HepG2 (cell line): Measurements from ENCODE around the gene FGF9. TPM values are rescaled to one million over a fixed set of nuclear protein-coding genes. Genes with fewer than 3 reads are reported as not detected.

Experiments used
- ATAC-seq: fragments of 200-7000 bp; cut with Tn5 transposase; 3 replicates; pipeline ENCODE4 v1.9.1; 2020; ENCODE audit warnings: mild to moderate bottlenecking, moderate library complexity
- BruUV-seq: library from RNA; stranded (reverse); fragments of 400-500 nt; replicated peaks from 2 replicates; lab custom pipeline; 2021; lab: Mats Ljungman, UMichigan
- CTCF ChIA-PET: fragments of 300-600 bp; formaldehyde crosslinking; extraction: SDS; loops from one replicate; lab custom pipeline; 2021; ENCODE audit warnings: low total read pairs, inconsistent platforms, low intra/inter-chr PET ratio; lab: Yijun Ruan, JAX
- POLR2A ChIA-PET: fragments of 350-600 bp; sonication (Branson Sonifier 250); formaldehyde crosslinking; loops from one replicate; lab custom pipeline; 2020; ENCODE audit warnings: antibody characterized with exemption, inconsistent platforms; lab: Yijun Ruan, JAX
- DNase-seq: peaks from one replicate; pipeline ENCODE4 v3.0.0-alpha.2; 2015; ENCODE audit warnings: low spot score
- FAIRE-seq: peaks from 3 replicates; lab custom pipeline; 2011; peaks lifted over from hg19 to GRCh38; lab: Jason Lieb, UNC
- H2AFZ ChIP-seq: one replicate; pipeline ENCODE4 v1.6.1; 2011; ENCODE audit warnings: low read length, inconsistent platforms
- H3K27ac ChIP-seq: fragments of 300-600 bp; 3 replicates; pipeline ENCODE4 v1.8.0; 2011; ENCODE audit warnings: mixed run types, mild to moderate bottlenecking, mixed read lengths, low read length, inconsistent platforms; ENCODE audit not compliant: insufficient read depth; ENCODE audit errors: extremely low read length
- H3K27me3 ChIP-seq, 2 experiments: fragments of 200-600 bp in 1 of 2; 2 replicates in 1 of 2; 3 replicates in 1 of 2; pipeline versions ENCODE4 v1.6.0 to v1.8.0; 2011; ENCODE audit warnings: low read length in 2 of 2, mild to moderate bottlenecking in 2 of 2, moderate library complexity in 2 of 2, inconsistent platforms in 1 of 2; ENCODE audit not compliant: insufficient read depth in 2 of 2, control insufficient read depth in 1 of 2
- H3K36me3 ChIP-seq, 2 experiments: fragments of 200-600 bp in 1 of 2; replicated peaks in 1 of 2; 2 replicates in 1 of 2; 3 replicates in 1 of 2; pipeline versions ENCODE4 v1.5.1 to v1.8.0; 2011; ENCODE audit warnings: low read length in 2 of 2, inconsistent platforms in 1 of 2; ENCODE audit not compliant: insufficient read depth in 2 of 2, control insufficient read depth in 1 of 2
- H3K4me1 ChIP-seq: 2 replicates; pipeline ENCODE4 v1.5.1; 2012; ENCODE audit warnings: low read length, inconsistent platforms; ENCODE audit not compliant: insufficient read depth
- H3K4me2 ChIP-seq: 2 replicates; pipeline ENCODE4 v1.6.0; 2011; ENCODE audit warnings: low read depth, low read length, inconsistent platforms
- H3K4me3 ChIP-seq, 3 experiments: fragments of 200-600 bp in 1 of 3; sonication (generic), shearing (Covaris generic) in 1 of 3; replicated peaks in 1 of 3; 2 replicates each; pipeline ENCODE4 v1.5.1; 2011 to 2016; ENCODE audit warnings: low read length in 3 of 3, inconsistent platforms in 2 of 3, low read depth in 2 of 3, mild to moderate bottlenecking in 2 of 3, control low read depth in 1 of 3, mixed read lengths in 1 of 3; ENCODE audit not compliant: insufficient read depth in 1 of 3
- H3K79me2 ChIP-seq: one replicate; pipeline ENCODE4 v1.6.1; 2011; ENCODE audit warnings: low read length, inconsistent platforms; ENCODE audit not compliant: insufficient read depth
- H3K9ac ChIP-seq: 2 replicates; pipeline ENCODE4 v1.6.0; 2011; ENCODE audit warnings: mild to moderate bottlenecking, low read depth, low read length, inconsistent platforms; ENCODE audit not compliant: insufficient read depth
- H3K9me3 ChIP-seq: 2 replicates; pipeline ENCODE4 v1.5.1; 2012; ENCODE audit warnings: mild to moderate bottlenecking, low read length
- H4K20me1 ChIP-seq: 2 replicates; pipeline ENCODE4 v1.6.0; 2011; ENCODE audit warnings: inconsistent platforms, mild to moderate bottlenecking, low read length, moderate library complexity; ENCODE audit not compliant: insufficient read depth
- CBFB ChIP-seq: sonication (generic); formaldehyde crosslinking; IDR thresholded peaks from 2 replicates; pipeline ENCODE4 v1.4.0; 2020; ENCODE audit warnings: missing genetic modification reagents
- ETS1 ChIP-seq: sonication (generic); formaldehyde crosslinking; IDR thresholded peaks from 2 replicates; pipeline ENCODE4 v1.4.0; 2020; ENCODE audit warnings: missing genetic modification reagents
- IRF1 ChIP-seq: sonication (generic); formaldehyde crosslinking; IDR thresholded peaks from 2 replicates; pipeline ENCODE4 v1.4.0; 2020; ENCODE audit warnings: low read depth, mild to moderate bottlenecking, missing genetic modification reagents
- JDP2 ChIP-seq: sonication (generic); formaldehyde crosslinking; IDR thresholded peaks from 2 replicates; pipeline ENCODE4 v1.8.1; 2022; ENCODE audit warnings: missing genetic modification reagents, borderline replicate concordance
- KDM6A ChIP-seq: IDR thresholded peaks from 2 replicates; pipeline ENCODE4 v1.6.1; 2016; ENCODE audit warnings: low read depth
- MYNN ChIP-seq: sonication (generic); formaldehyde crosslinking; IDR thresholded peaks from 2 replicates; pipeline ENCODE4 v1.4.0; 2020; ENCODE audit warnings: mild to moderate bottlenecking, low read depth, missing genetic modification reagents
- NR3C1 ChIP-seq: sonication (generic); formaldehyde crosslinking; IDR thresholded peaks from 2 replicates; pipeline ENCODE4 v1.4.0; 2020; ENCODE audit warnings: missing genetic modification reagents
- SMAD1 ChIP-seq: sonication (generic); formaldehyde crosslinking; IDR thresholded peaks from 2 replicates; pipeline ENCODE4 v1.4.0; 2020; ENCODE audit warnings: missing genetic modification reagents, low read depth, mild to moderate bottlenecking, borderline replicate concordance
- WIZ ChIP-seq: sonication (generic); formaldehyde crosslinking; IDR thresholded peaks from 2 replicates; pipeline ENCODE4 v1.5.1; 2020; ENCODE audit warnings: mild to moderate bottlenecking, missing genetic modification reagents
- ZFYVE20 ChIP-seq: sonication (generic); formaldehyde crosslinking; IDR thresholded peaks from 2 replicates; pipeline ENCODE4 v1.8.0; 2023; ENCODE audit warnings: low read depth, mild to moderate bottlenecking, moderate library complexity, missing genetic modification reagents, borderline replicate concordance
- ZKSCAN1 ChIP-seq: fragments of 150-350 bp; IDR thresholded peaks from 2 replicates; pipeline ENCODE4 v1.6.1; 2014; ENCODE audit warnings: low read length
- ZNF17 ChIP-seq: sonication (generic); formaldehyde crosslinking; IDR thresholded peaks from 2 replicates; pipeline ENCODE4 v1.5.0; 2020; ENCODE audit warnings: mild to moderate bottlenecking, missing genetic modification reagents
- ZNF512 ChIP-seq: sonication (generic); formaldehyde crosslinking; IDR thresholded peaks from 2 replicates; pipeline ENCODE4 v1.4.0; 2020; ENCODE audit warnings: mild to moderate bottlenecking, missing genetic modification reagents
- ZNF562 ChIP-seq: sonication (generic); formaldehyde crosslinking; IDR thresholded peaks from 2 replicates; pipeline ENCODE4 v1.8.0; 2022; ENCODE audit warnings: missing genetic modification reagents, borderline replicate concordance
- ZNF567 ChIP-seq: sonication (generic); formaldehyde crosslinking; IDR thresholded peaks from 2 replicates; pipeline ENCODE4 v1.8.1; 2023; ENCODE audit warnings: mild to moderate bottlenecking, missing genetic modification reagents, borderline replicate concordance
- ZNF724P ChIP-seq: sonication (generic); formaldehyde crosslinking; IDR thresholded peaks from 2 replicates; pipeline ENCODE4 v1.8.0; 2022; ENCODE audit warnings: missing genetic modification reagents, borderline replicate concordance
- ZNF850 ChIP-seq: sonication (generic); formaldehyde crosslinking; conservative IDR thresholded peaks from 2 replicates; pipeline ENCODE4 v1.9.0; 2021; ENCODE audit warnings: mild to moderate bottlenecking, missing genetic modification reagents
- WGBS: methylation state at CpG from one replicate; pipeline ENCODE4 v1.1.6; 2017; ENCODE audit warnings: low lambda C conversion rate; 5-methylcytosine and 5-hydroxymethylcytosine counted together
- in situ Hi-C: cut with HindIII; loops from 2 replicates; pipeline ENCODE4 v1.10.0; 2017; ENCODE audit warnings: low pct_unique_long_range_greater_than_20kb; ENCODE audit not compliant: extremely low pct_ligation_motif_present
- intact Hi-C: fragments of 100-400 bp; cut with micrococcal nuclease; formaldehyde crosslinking; loops from one replicate; pipeline ENCODE4 v1.10.0; 2022; ENCODE audit not compliant: unreplicated experiment
- polyA plus RNA-seq, 8 experiments: library from polyadenylated mRNA; depleted of rRNA in 3 of 8; stranded (reverse) in 7 of 8; unstranded in 1 of 8; fragments of >200 nt; fragmentation: Illumina TruSeq in 4 of 8; extraction: Trizol in 4 of 8; gene quantifications; 2 replicates each; pipeline versions ENCODE4 v1.2.1 to v1.2.3, GENCODE V29; 2011 to 2016; ENCODE audit warnings: low read depth in 4 of 8, missing spikeins in 1 of 8, mixed read lengths in 1 of 8; ENCODE audit not compliant: insufficient read depth in 1 of 8
- total RNA-seq, 5 experiments: library from RNA; depleted of rRNA; stranded (reverse); fragments of >200 nt; fragmentation: Illumina TruSeq; extraction: Trizol; gene quantifications; 2 replicates each; pipeline ENCODE4 v1.2.3, GENCODE V29; 2016; ENCODE audit warnings: low read depth in 1 of 5

The FGF9 gene
- total and polyA plus RNA-seq, 2 of the 13 experiments (the other 11 are each of a cell fraction or from before 2014, with no cell fraction given), result not detected

- DNase-seq (no peak), ATAC-seq (no peak), FAIRE-seq (no peak)
- in situ Hi-C loops, result no loop called here
- Histone ChIP-seq H3K27me3 (peaks cover 0 to 7% of the 10 kb centered on the region in 2 experiments; a peak in 2 of 5 replicates), H3K4me3 (no peak overlapping the region), H3K27ac (no peak overlapping the region), H3K9ac (no peak overlapping the region), H2AFZ (no peak overlapping the region), H3K36me3 (no peaks in the 10 kb centered on the region), H3K4me2 (no peak overlapping the region), H4K20me1 (no peaks in the 10 kb centered on the region), H3K4me1 (no peaks in the 10 kb centered on the region), H3K79me2 (no peaks in the 10 kb centered on the region), H3K9me3 (no peaks in the 10 kb centered on the region)
- intact Hi-C loops, result no loop called here
- TF ChIP-seq WIZ (CRISPR knock-in tag) (no peak), ZNF567 (CRISPR knock-in tag) (no peak), ZNF724P (CRISPR knock-in tag) (no peak), ZKSCAN1 (no peak), ZNF850 (CRISPR knock-in tag) (no peak), ETS1 (no peak), SMAD1 (no peak), IRF1 (CRISPR knock-in tag) (no peak), ZNF512 (CRISPR knock-in tag) (no peak), KDM6A (no peak), ZNF17 (no peak), CBFB (no peak), ZNF562 (CRISPR knock-in tag) (no peak), ZFYVE20 (CRISPR knock-in tag) (no peak), MYNN (no peak), NR3C1 (CRISPR knock-in tag) (no peak), JDP2 (no peak)
- CTCF ChIA-PET, result no interaction called here
- 4% methylated on average over 1 of the region's 1 CpG for WGBS
- POLR2A ChIA-PET, result no interaction called here
- no TSS peak for BruUV-seq
These were observed 38.8 kb downstream of the FGF9 start for GRCh38 chr13:21709697-21710096.
